ENCODE measurements around the gene MREG.
"Not testable (repeated sequence)": the region's sequence is repeated elsewhere in the genome, so short reads cannot be mapped to it uniquely, and the experiment has no call there.

MREG gene

GRCh38 chr2:215988556-215989207 lies 24.7 kb downstream of the MREG start:
- not testable (repeated sequence) for DNase-seq (ENCODE audit: low spot score)

- no peak for DNase-seq (ENCODE audit: low spot score)
Measured at GRCh38 chr2:215985257-215985656, 28.1 kb downstream of the MREG start.

- DNase-seq (ENCODE audit: low spot score): no peak
Measured at GRCh38 chr2:215984661-215985060, 28.7 kb downstream of the MREG start.

- no peak for DNase-seq (ENCODE audit: low spot score)
Measured at GRCh38 chr2:215983581-215984351, 29.6 kb downstream of the MREG start.

DNA sequence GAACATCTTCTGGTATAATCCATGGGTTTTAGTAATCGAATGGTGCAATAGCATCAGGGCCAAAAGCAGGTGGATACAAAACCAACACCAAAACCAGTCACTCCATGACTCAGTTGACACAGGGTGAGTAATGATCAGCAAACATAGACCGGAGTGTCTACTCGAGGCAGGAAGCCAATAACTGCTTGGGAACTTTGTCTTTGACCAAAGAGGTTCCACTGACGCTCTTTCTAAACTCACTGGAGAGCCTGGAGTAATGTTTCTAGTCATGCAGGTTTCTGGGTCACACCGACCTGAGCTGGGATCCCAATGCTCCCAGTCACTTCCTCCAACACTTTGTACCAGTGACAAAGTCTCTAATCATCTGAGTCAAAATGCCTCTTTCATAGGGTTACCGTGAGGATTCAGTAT lies 30.9 kb downstream of the MREG start:
- DNase-seq (ENCODE audit: low spot score): no peak

GRCh38 chr2:215981115-215981514 lies 32.2 kb downstream of the MREG start:
- no peak for DNase-seq (ENCODE audit: low spot score)

DNA sequence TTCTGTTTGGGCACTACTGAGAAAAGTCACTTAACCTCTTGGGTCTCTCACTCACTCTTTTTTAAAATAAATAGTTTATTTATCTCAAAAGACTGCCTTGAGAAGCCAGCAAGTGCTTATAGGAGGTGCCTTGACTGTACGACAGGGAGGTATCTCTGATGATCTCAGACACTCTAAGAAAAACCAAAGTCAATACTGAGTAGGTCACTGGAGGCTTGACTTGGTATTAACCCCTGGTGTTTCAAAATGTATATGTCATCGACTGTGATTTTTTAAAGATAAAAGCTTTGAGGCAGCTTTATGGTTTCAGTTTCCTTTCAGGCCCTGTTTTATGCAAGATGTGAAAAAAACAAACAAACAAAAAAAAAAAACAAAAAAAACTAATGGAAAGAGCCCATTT lies 33.7 kb downstream of the MREG start:
- DNase-seq (ENCODE audit: low spot score): no peak

- DNase-seq (ENCODE audit: low spot score): no peak
Measured at GRCh38 chr2:215974700-215975429, 38.5 kb downstream of the MREG start.

GRCh38 chr2:215973954-215974699 lies 39.2 kb downstream of the MREG start:
- no peak for DNase-seq (ENCODE audit: low spot score)

GRCh38 chr2:215973145-215973792 lies 40.1 kb downstream of the MREG start:
- DNase-seq (ENCODE audit: low spot score): no peak

DNA sequence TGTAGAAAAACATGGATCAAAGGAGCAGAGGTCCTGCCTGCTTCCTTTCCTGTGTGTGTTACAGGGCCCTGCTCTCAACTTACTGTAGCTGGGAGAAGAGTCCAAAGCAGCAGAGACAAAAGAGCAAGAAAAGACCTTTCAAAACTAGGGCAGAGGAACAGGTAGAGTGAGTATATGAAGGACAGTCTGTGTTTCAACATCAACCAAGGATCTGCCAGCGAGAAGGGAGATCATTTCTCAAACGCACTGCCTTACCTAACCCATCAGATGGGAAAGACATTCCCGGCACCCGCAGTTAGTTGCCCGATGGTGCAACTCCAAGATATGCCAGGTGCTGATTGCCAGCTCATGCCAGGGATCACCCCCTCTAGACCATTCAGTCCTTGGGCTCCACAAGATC lies 41.7 kb downstream of the MREG start:
- DNase-seq (ENCODE audit: low spot score): no peak

GRCh38 chr2:215970894-215971293 lies 42.5 kb downstream of the MREG start:
- DNase-seq (ENCODE audit: low spot score): not testable (repeated sequence)

DNA sequence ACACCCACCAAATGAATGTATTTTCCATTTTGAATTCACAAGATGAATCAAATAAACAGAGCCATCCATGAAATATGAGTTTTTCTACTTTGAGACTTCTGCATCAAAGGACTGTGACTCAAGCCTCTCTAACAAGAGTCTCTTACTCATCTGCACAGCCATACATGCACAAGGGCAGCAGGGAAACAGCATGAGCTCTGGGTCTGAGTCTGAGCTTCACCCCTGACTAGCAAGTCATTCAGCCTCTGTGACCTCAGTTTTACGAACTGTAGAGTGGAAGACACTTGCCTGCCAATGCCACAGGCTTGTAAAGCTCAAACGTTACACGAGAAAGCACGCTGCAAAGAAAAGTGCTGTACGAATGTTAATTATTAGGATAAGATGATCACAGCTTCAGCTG lies 42.9 kb downstream of the MREG start:
- no peak for DNase-seq (ENCODE audit: low spot score)

GRCh38 chr2:215969131-215969841 lies 44.1 kb downstream of the MREG start:
- no peak for DNase-seq (ENCODE audit: low spot score)

DNA sequence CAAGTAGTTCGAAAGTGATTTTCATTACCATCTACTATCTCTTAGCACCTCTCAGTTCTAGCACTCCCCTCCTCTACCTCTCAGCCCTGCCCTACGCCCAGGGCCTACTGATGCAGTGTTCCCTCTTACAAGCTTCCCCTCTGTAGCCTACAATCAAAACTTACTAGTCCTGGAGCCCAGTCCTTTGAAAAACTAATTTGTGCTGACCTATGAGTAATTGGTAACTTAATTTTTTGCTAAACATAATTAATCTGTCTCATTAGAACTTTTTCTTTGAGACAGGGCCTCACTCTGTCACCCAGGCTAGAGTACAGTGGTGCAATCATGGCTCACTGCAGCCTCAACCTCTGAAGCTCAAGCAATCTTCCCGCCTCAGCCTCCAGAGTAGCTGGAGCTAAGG lies 44.9 kb downstream of the MREG start:
- no peak for DNase-seq (ENCODE audit: low spot score)

GRCh38 chr2:215967590-215968378 lies 45.6 kb downstream of the MREG start:
- no peak for DNase-seq (ENCODE audit: low spot score)

- no peak for DNase-seq (ENCODE audit: low spot score)
Measured at GRCh38 chr2:215966951-215967350, 46.4 kb downstream of the MREG start.

DNA sequence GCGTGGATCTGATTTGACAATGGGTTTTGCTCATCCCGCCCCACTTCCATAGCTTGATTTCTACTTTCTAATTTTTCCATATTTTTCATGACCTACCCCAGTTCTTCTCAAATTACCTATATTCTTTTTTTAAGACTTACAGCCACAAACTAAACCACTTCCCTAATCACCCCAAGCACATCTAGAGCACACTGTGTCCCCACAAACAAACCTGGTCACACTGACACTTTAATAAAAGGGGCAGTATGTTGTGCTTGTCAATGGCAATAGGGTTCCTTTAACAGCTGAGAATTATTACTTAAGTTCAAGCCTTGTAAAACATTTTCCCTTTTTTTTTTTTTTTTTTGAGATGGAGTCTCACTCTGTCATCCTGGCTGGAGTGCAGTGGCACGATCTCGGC lies 47.1 kb downstream of the MREG start:
- no peak for DNase-seq (ENCODE audit: low spot score)

DNA sequence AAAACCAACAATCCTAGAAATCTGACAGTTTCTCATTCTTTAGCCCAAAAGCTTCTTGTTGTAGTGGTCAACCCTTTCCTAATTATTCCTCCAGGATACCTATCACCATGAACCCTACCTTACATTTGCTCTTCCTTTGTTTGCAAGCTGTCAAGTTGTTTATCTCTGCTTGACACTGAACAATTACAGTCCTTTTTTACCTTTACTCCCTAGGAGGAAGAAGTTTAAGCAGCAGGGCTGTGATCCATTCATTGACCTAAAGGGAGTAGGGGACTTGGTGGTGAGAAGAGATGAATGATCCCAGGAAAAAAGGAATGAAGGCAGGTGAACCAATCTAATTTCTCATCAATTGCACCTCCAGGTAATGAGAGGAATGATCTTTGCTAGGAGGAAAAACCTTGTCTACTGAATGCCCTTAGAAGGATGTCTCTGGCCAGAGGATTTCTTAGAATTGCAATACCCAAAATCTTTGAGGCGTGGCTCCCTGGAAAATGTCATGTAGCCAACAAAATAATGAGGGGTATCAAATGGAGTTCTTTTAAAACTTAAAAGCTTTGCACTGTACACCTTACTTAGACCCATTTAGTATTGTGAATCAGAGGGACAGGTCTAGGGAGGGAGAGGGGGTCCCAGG lies 47.7 kb downstream of the MREG start:
- DNase-seq (ENCODE audit: low spot score): no peak

GRCh38 chr2:215961981-215962380 lies 51.4 kb downstream of the MREG start:
- DNase-seq (ENCODE audit: low spot score): no peak
